ENCODE results near the gene AVPR1B.

Gene AVPR1B, protein sequence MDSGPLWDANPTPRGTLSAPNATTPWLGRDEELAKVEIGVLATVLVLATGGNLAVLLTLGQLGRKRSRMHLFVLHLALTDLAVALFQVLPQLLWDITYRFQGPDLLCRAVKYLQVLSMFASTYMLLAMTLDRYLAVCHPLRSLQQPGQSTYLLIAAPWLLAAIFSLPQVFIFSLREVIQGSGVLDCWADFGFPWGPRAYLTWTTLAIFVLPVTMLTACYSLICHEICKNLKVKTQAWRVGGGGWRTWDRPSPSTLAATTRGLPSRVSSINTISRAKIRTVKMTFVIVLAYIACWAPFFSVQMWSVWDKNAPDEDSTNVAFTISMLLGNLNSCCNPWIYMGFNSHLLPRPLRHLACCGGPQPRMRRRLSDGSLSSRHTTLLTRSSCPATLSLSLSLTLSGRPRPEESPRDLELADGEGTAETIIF

DNA sequence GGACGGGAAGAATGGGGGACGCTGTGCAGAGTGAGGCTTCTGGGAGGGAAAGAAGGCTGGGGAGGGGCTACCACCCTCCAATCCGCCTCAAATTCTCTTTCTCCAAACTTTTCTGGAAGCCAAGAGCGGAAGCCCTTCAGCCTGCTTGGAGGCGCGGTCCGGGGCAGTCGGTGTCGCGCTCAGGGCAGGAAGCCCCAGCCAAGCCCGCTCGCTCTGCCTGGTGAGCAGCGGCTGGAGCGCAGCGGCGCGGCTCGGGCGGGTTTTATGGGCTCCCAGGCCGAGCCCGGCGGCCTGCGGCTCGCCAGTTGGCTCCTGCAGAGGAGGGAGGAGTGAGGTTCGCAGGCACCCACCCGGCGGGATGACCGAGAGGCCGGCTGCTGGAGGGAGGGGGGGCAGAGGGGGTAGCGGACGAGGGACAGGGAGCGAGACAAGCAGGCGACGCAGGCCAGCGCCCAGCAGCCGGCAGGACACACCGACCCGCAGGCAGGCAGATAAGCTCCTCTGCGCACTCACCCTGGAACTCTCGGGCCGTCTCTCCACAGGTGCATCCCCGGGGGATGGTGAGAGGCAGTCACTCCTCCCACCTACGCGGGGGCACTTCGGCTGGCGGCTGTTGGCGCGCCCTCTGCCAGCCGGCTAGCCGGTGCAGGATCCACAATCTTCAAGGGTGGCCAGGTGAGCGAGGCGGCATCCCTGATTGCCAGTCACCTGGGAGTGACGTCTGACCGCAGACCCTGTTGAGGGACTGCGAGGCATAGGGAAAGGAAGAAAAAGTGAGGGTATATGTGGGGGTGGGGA, at the start of gene AVPR1B:
Gene AVPR1B, minus strand, starts transcription at position 238 of the 798 bp plus-strand sequence. CDS start 498 bp downstream, outside the sequence.
- peak; percentile 32 to 63 (median 50) for DNase-seq

DNA sequence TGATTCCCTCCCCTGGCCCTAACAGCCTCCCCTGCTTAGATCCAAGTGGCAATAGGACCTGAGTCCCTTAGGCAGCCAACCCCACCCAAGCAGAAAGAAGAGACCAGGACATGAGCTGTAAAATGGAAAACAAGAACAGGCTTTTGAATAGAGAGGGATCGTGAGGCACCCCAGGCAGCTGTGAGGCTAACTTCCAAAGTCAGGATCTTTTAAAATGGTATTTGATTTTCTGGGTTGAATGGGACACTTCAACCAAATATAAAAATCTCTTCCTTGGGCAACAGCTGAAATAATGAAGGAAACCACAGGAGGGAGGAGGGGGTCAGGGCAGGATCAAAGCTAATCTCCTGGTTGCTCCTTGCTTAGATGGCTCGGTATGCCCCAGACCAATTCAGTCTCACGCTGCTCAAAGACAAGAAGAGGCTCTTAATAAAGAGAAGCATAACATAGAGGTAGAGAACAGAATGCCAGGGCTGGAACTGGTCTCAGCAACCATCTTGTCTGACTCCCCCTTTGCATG, 28.6 kb upstream of the AVPR1B start:
- no peak for DNase-seq

DNA sequence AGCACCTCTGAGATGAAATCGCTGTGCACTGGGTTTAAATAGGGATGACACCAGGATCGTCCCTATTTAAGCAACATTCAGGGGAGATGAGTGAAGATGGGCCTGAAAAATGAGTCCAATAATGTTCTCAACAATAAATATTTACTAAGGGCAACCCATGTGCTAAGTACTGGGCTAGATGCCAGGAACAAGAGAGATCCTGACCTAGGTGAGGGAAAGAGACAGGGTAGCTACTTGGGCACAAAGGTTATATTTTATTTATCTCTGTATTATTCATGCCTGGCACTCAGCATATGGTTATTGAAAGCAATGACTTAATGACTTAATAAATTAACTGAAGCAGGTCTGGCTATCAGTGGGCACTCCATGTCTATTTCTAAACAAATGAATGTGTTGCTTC, 27.4 kb upstream of the AVPR1B start:
- no peak for DNase-seq

GRCh38 chr1:206143537-206144172, 26.5 kb upstream of the AVPR1B start:
- no peak for DNase-seq

DNA sequence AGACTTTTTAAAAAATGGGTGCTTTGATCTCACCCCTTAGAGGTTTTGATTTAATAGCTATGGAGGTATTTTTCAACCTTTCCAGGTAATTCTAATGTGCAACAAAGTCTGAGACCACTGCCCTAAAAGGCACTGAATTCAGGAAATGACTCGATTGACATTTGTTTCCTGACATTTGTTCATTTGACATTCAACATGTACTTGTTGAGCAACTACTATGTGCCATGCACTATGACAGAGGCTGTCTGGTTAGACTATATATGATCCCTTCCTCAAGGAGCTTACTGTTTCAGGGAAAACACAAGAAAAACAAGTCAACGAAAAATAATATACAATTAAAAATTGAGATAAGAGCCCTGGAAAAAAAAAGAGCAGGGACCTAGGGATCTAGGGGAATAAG, 25.6 kb upstream of the AVPR1B start:
- DNase-seq: no peak

GRCh38 chr1:206142011-206142410, 24.8 kb upstream of the AVPR1B start:
- DNase-seq: no peak

DNA sequence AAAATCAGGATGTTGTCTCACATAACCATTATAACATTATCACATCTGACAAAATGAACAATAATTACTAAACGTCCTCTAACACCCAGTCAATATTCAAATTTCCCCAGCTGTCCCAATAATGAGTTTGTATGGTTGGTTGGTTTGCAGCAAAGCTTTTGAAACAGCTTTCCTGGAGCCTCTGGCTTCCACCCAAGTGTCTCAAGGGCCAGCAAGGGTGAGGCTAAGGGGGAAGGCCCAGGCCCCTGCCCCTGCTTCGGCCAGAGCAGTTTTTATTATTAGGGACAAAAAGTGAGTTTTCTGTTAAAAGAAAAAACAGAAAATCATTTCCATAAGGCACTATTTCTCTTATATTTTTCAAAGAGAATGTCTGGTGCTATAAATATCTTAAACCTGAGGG, 19.1 kb upstream of the AVPR1B start:
- no peak for DNase-seq

GRCh38 chr1:206135248-206135647, 18.1 kb upstream of the AVPR1B start:
- no peak for DNase-seq

- DNase-seq: no peak
Observed at GRCh38 chr1:206133751-206134415, 16.7 kb upstream of the AVPR1B start.

- DNase-seq: no peak
Observed at GRCh38 chr1:206131037-206131436, 13.8 kb upstream of the AVPR1B start.

GRCh38 chr1:206128196-206128595, 11.0 kb upstream of the AVPR1B start:
- peak; percentile 58 to 66 (median 66) for DNase-seq

GRCh38 chr1:206127336-206127735, 10.1 kb upstream of the AVPR1B start:
- DNase-seq: no peak

GRCh38 chr1:206125346-206125745, 8.2 kb upstream of the AVPR1B start:
- no peak for DNase-seq

DNA sequence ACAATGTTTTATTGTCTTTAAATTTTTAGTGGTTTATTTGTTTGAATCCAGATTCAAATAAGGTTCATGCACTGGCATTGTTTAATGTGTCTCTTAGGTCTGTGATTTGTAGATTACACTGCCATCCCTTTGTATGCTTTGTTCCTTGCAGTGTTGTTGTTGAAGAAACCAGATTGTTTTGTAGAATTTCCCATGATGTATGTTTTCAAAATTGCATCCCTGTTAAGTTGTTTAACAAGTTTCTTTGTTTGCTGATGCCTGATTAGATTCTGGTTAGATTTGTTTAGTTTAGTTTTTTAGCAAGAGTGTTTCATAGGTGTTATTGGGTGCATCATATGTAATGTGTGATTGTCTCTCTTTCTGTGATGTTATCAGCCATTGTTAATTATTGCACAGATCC, 5.5 kb upstream of the AVPR1B start:
- DNase-seq: no peak

DNA sequence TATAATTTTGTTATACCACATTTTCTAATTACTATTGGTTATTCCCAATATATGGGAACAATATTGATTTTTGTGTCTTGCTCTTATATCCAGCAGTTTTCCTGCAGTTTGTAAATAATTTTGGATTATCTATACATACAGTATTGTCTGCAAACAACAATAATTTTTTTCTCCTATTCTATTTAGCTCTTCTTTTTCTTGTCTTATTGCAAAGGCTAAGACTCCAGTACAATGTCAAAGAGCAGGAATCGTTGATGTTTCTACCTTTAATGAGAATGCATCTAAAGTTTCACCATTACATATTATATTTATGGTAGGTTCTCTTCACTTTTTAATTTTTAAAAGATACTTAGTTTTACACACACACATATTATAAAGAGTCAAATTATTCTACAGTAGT, 4.1 kb upstream of the AVPR1B start:
- DNase-seq: no peak

DNA sequence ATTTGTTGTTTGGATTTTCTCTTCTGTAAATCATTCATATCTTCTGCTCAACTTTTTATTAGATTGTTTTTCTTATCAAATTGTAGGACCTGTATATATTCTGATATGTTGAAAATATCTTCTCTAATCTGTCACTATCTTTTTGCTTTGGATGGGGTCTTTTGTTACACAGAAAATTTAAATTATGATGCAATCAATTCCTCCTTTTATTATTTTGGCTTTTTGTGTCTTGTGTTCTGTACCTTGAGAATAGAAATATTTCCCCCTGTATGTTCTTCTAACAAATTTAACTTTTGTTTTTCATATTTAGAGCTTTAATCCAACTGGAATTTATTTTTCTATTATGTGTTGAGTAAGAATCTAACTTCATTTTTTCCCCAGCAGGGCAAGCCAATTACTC, 3.2 kb upstream of the AVPR1B start:
- DNase-seq: no peak

DNA sequence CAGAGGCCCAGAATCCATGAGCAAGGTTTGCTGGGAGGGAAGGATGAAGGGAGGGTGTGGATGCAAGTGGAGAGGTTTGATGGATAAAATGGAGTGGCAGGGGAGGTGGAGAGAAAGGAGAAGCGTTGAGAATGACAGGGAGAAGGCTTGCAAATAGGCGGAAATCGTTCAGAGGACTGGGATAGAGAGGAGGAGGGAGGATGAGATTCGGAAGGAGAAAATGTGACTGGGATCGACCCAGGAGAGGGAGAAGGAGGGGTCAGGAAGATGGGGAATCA, 376 bp downstream of the AVPR1B start:
- no peak for DNase-seq

DNA sequence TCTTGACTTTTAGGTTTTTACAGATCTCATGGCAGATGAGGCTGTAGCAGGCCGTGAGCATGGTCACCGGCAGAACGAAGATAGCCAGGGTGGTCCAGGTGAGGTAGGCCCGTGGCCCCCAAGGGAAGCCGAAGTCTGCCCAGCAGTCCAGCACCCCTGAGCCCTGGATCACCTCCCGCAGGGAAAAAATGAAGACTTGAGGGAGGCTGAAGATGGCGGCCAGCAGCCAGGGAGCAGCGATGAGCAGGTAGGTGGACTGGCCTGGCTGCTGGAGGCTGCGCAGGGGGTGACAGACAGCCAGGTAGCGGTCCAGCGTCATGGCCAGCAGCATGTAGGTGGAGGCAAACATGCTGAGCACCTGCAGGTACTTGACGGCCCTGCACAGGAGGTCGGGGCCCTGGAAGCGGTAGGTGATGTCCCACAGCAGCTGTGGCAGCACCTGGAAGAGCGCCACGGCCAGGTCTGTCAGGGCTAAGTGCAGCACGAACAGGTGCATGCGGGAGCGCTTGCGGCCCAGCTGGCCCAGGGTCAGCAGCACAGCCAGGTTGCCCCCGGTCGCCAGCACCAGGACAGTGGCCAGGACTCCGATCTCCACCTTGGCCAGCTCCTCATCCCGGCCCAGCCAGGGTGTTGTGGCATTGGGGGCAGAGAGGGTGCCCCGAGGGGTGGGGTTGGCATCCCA, 856 bp downstream of the AVPR1B start:
- no peak for DNase-seq

GRCh38 chr1:206115791-206116190, 1.4 kb downstream of the AVPR1B start:
- DNase-seq: no peak

DNA sequence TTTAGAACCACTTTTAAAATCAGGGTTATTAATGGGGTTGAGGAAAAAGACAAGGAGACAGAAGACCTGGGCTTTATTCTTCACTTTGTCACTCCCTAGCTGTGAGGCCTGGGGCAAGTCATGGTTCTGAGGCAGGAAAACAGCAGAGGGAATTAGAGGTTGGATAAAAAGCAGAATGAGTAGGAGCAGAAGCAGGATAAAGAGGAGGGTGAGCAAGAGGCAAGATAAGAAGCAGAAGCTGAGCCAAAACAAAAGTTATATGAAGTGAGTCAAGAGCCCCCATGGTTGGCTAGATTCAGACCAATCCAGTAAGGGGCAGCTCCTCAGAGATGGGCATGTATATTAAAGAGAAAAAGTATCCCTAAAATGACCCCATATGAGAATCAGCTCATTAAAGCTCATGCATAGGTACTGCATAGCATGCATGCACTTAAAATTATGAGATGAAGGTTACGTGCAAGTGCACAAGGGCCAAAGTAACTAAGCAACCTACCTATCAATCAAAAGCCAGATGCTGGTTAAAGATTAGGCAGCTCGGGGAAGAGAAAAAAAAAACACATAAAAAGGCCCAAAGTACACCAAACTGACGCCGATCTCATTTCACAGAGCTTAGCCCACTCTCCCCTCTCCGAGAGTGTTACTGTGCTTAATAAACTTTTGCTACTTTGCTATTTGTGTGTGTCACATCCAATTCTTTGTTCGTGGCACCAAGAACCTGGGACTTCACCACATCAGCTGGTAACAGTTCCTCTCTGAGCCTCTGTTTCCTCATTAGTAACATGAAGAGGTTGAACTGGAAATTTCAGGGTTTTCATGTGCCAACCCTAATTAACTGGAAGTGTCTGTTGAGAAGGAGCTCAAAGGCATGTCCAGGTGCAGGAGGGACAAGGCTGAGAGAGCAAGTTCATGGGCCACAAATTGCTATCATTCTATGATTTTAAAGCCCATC, 2.2 kb downstream of the AVPR1B start:
- DNase-seq: peak; percentile 55 to 72 (median 71)

DNA sequence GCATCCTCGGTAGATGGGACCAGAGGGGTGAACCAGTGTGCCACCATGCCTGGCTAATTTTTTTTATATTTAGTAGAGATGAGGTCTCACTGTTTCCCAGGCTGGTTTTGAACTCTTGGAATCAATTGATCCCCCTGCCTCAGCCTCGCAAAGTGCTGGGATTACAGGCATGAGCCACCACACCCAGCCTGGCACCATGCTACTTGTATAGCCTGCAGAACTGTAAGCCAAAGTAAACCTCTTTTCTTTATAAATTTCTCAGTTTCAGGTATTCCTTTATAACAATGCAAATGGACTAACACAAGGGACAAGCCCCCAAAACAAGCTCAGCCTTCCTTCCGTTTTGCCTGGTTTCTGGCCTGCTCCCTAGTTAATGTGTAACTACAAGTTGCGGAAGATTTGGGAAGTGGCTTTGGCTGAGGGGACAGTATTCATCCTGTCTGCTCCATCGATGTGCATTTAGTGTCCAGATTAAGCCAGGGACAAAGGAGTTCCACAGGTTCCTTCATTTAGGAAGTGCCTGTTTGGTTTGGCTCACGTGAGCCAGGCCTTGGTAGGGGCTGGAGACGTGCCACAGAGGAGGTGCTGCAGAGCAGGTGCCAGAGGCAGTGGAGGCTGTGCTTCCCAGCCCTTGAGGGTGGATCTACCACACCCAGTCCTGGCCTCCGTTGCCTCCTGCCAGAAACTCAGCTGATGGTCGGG, 4.4 kb downstream of the AVPR1B start:
- DNase-seq: no peak
